HEK293 (cell line): ENCODE results near the gene VPS26B.

ENCODE experiments used
- CTCF ChIA-PET: fragments of 350-600 bp; formaldehyde crosslinking; extraction: SDS; loops from one replicate; lab custom pipeline; 2021; ENCODE audit warnings: antibody characterized with exemption; lab: Yijun Ruan, JAX
- POLR2A ChIA-PET: fragments of 300-600 bp; formaldehyde crosslinking; extraction: SDS; loops from one replicate; lab custom pipeline; 2020; ENCODE audit warnings: antibody characterized with exemption, inconsistent platforms; lab: Yijun Ruan, JAX
- H3K27ac ChIP-seq: fragments of 200-500 bp; sonication (Bioruptor generic); 2 replicates; pipeline ENCODE4 v1.5.1; 2014; ENCODE audit warnings: low read depth, low read length, control low read depth, inconsistent platforms; ENCODE audit errors: extremely low read depth
- H3K36me3 ChIP-seq, 2 experiments: fragments of 200-500 bp in 1 of 2; sonication (Bioruptor generic) in 1 of 2; 1 replicate in 1 of 2; 2 replicates in 1 of 2; pipeline ENCODE4 v1.5.1; 2014 to 2017; ENCODE audit warnings: inconsistent platforms in 2 of 2, low read length in 2 of 2; ENCODE audit not compliant: control insufficient read depth in 2 of 2, insufficient read depth in 1 of 2
- H3K4me1 ChIP-seq: fragments of 200-500 bp; sonication (Bioruptor generic); 2 replicates; pipeline ENCODE4 v1.5.1; 2014; ENCODE audit warnings: mild to moderate bottlenecking, low read length, inconsistent platforms; ENCODE audit not compliant: control insufficient read depth, insufficient read depth
- H3K4me3 ChIP-seq: 2 replicates; pipeline ENCODE4 v1.5.1; 2011; ENCODE audit warnings: low read depth, mild to moderate bottlenecking, control low read depth, low read length, moderate library complexity
- H3K9me3 ChIP-seq: fragments of 200-500 bp; sonication (Bioruptor generic); 2 replicates; pipeline ENCODE4 v1.5.1; 2014; ENCODE audit warnings: low read depth, low read length, inconsistent platforms; ENCODE audit not compliant: control insufficient read depth, insufficient read depth
- BCL11B ChIP-seq: fragments of 450-650 bp; formaldehyde crosslinking; IDR thresholded peaks from 2 replicates; pipeline ENCODE4 v1.5.1; 2016; ENCODE audit warnings: low read depth, missing biosample characterization, missing genetic modification characterization
- HOXA7 ChIP-seq: sonication (generic); formaldehyde crosslinking; IDR thresholded peaks from 2 replicates; pipeline ENCODE4 v1.8.1; 2022; ENCODE audit warnings: missing genetic modification reagents, borderline replicate concordance
- HOXC10 ChIP-seq: sonication (generic); formaldehyde crosslinking; IDR thresholded peaks from 2 replicates; pipeline ENCODE4 v1.8.1; 2023; ENCODE audit warnings: mild to moderate bottlenecking, missing genetic modification reagents
- KLF16 ChIP-seq: fragments of 450-650 bp; formaldehyde crosslinking; IDR thresholded peaks from 2 replicates; pipeline ENCODE4 v1.5.1; 2017; ENCODE audit warnings: missing biosample characterization, missing genetic modification characterization
- KLF9 ChIP-seq: fragments of 450-650 bp; formaldehyde crosslinking; IDR thresholded peaks from 2 replicates; pipeline ENCODE4 v1.5.1; 2016; ENCODE audit warnings: missing biosample characterization, missing genetic modification characterization, low read depth
- SCRT1 ChIP-seq: fragments of 450-650 bp; formaldehyde crosslinking; IDR thresholded peaks from 2 replicates; pipeline ENCODE4 v1.5.1; 2016; ENCODE audit warnings: missing biosample characterization, missing genetic modification characterization, borderline replicate concordance
- SP2 ChIP-seq: fragments of 450-650 bp; formaldehyde crosslinking; IDR thresholded peaks from 2 replicates; pipeline ENCODE4 v1.5.1; 2016; ENCODE audit warnings: missing biosample characterization, missing genetic modification characterization
- ZBTB1 ChIP-seq: fragments of 450-650 bp; formaldehyde crosslinking; IDR thresholded peaks from 2 replicates; pipeline ENCODE4 v1.5.1; 2016; ENCODE audit warnings: missing biosample characterization, missing genetic modification characterization
- ZBTB20 ChIP-seq: fragments of 450-650 bp; formaldehyde crosslinking; IDR thresholded peaks from 2 replicates; pipeline ENCODE4 v1.5.1; 2016; ENCODE audit warnings: missing biosample characterization, missing genetic modification characterization
- ZBTB21 ChIP-seq: fragments of 450-650 bp; formaldehyde crosslinking; IDR thresholded peaks from 2 replicates; pipeline ENCODE4 v1.5.1; 2017; ENCODE audit warnings: missing biosample characterization, missing genetic modification characterization
- ZFP3 ChIP-seq: fragments of 450-650 bp; formaldehyde crosslinking; IDR thresholded peaks from 2 replicates; pipeline ENCODE4 v1.5.1; 2016; ENCODE audit warnings: low read depth, missing biosample characterization, missing genetic modification characterization
- ZNF140 ChIP-seq: fragments of 450-650 bp; formaldehyde crosslinking; IDR thresholded peaks from 2 replicates; pipeline ENCODE4 v1.5.1; 2016; ENCODE audit warnings: missing biosample characterization, missing genetic modification characterization
- ZNF24 ChIP-seq: fragments of 450-650 bp; formaldehyde crosslinking; IDR thresholded peaks from 2 replicates; pipeline ENCODE4 v1.5.1; 2016; ENCODE audit warnings: missing biosample characterization, missing genetic modification characterization
- ZNF404 ChIP-seq: fragments of 450-650 bp; formaldehyde crosslinking; IDR thresholded peaks from 2 replicates; pipeline ENCODE4 v1.5.1; 2017; ENCODE audit warnings: missing biosample characterization, missing genetic modification characterization
- ZNF473 ChIP-seq: fragments of 450-650 bp; formaldehyde crosslinking; IDR thresholded peaks from 2 replicates; pipeline ENCODE4 v1.5.1; 2017; ENCODE audit warnings: missing biosample characterization, missing genetic modification characterization
- ZNF555 ChIP-seq: fragments of 450-650 bp; formaldehyde crosslinking; conservative IDR thresholded peaks from 2 replicates; pipeline ENCODE4 v1.5.1; 2017; ENCODE audit warnings: missing biosample characterization, mild to moderate bottlenecking, missing genetic modification characterization, inconsistent platforms
- ZNF558 ChIP-seq: fragments of 450-650 bp; formaldehyde crosslinking; IDR thresholded peaks from 2 replicates; pipeline ENCODE4 v1.5.1; 2016; ENCODE audit warnings: missing biosample characterization, missing genetic modification characterization
- ZNF621 ChIP-seq: fragments of 450-650 bp; formaldehyde crosslinking; IDR thresholded peaks from 2 replicates; pipeline ENCODE4 v1.5.1; 2017; ENCODE audit warnings: missing biosample characterization, missing genetic modification characterization
- ZNF658 ChIP-seq: fragments of 450-650 bp; formaldehyde crosslinking; IDR thresholded peaks from 2 replicates; pipeline ENCODE4; 2016; ENCODE audit warnings: missing biosample characterization, missing genetic modification characterization
- ZNF660 ChIP-seq: fragments of 450-650 bp; IDR thresholded peaks from 2 replicates; pipeline ENCODE4 v1.5.1; 2018; ENCODE audit warnings: missing biosample characterization, mild to moderate bottlenecking, missing genetic modification characterization
- ZNF664 ChIP-seq: fragments of 450-650 bp; formaldehyde crosslinking; IDR thresholded peaks from 2 replicates; pipeline ENCODE4 v1.5.1; 2016; ENCODE audit warnings: missing biosample characterization, missing genetic modification characterization
- ZNF707 ChIP-seq: fragments of 450-650 bp; formaldehyde crosslinking; IDR thresholded peaks from 2 replicates; pipeline ENCODE4 v1.5.1; 2016; ENCODE audit warnings: missing biosample characterization, missing genetic modification characterization
- ZNF76 ChIP-seq: fragments of 450-650 bp; formaldehyde crosslinking; IDR thresholded peaks from 2 replicates; pipeline ENCODE4; 2016; ENCODE audit warnings: low read depth, missing biosample characterization, missing genetic modification characterization, borderline replicate concordance
- ZNF776 ChIP-seq: fragments of 450-650 bp; formaldehyde crosslinking; IDR thresholded peaks from 2 replicates; pipeline ENCODE4 v1.5.0; 2017; ENCODE audit warnings: missing biosample characterization, missing genetic modification characterization, borderline replicate concordance
- ZNF777 ChIP-seq: fragments of 450-650 bp; formaldehyde crosslinking; IDR thresholded peaks from 2 replicates; pipeline ENCODE4 v1.5.1; 2017; ENCODE audit warnings: missing biosample characterization, missing genetic modification characterization, borderline replicate concordance
- TF ChIP-seq, protein P1 (sequence below): fragments of 450-650 bp; formaldehyde crosslinking; IDR thresholded peaks from 2 replicates; pipeline ENCODE4 v1.5.1; 2017; ENCODE audit warnings: missing biosample characterization, missing genetic modification characterization
- TF ChIP-seq, protein P2 (sequence below): fragments of 450-650 bp; formaldehyde crosslinking; IDR thresholded peaks from 2 replicates; pipeline ENCODE4 v1.5.1; 2016; ENCODE audit warnings: missing biosample characterization, missing genetic modification characterization, borderline replicate concordance
- TF ChIP-seq, protein P3 (sequence below): fragments of 450-650 bp; formaldehyde crosslinking; IDR thresholded peaks from 2 replicates; pipeline ENCODE4 v1.5.1; 2016; ENCODE audit warnings: missing biosample characterization, missing genetic modification characterization
- TF ChIP-seq, protein P4 (sequence below): fragments of 450-650 bp; formaldehyde crosslinking; IDR thresholded peaks from 2 replicates; pipeline ENCODE4 v1.5.1; 2016; ENCODE audit warnings: missing biosample characterization, missing genetic modification characterization
- TF ChIP-seq, protein P5 (sequence below): fragments of 450-650 bp; formaldehyde crosslinking; IDR thresholded peaks from 2 replicates; pipeline ENCODE4 v1.5.1; 2017; ENCODE audit warnings: missing biosample characterization, missing genetic modification characterization

The VPS26B gene

DNA sequence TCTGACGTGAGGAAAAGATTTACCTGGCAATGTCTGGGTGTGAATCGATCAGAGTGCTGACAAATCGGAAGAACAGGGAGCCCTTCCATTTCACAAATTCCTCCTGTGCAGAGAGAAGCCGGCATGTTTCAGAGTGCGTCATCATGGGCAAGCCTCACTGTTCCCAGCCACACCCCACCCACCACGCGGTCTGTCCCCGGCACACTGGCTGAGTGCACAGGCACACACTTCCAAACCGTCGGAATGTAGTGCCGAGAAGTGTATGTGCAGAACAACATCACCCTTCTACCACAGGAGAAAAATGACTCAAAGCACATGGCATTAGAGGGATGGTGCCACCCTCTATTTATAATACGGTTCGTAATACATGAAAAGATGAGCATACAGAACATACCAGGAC, 48.2 kb upstream of the VPS26B start:
- POLR2A ChIA-PET, result no interaction called here
- CTCF ChIA-PET, result interaction anchor here (0.8 kb wide), 1 partner anchor 11 kb away, joined by 6 read pairs; no protein-coding TSS in a partner anchor
- TF ChIP-seq ZNF621 (tag by site-specific recombination), result no peak
- no peak for TF ChIP-seq KLF16 (tag by site-specific recombination)
- TF ChIP-seq HOXC10, result no peak
- no peak for TF ChIP-seq ZNF473 (tag by site-specific recombination)
- TF ChIP-seq, protein P1, sequence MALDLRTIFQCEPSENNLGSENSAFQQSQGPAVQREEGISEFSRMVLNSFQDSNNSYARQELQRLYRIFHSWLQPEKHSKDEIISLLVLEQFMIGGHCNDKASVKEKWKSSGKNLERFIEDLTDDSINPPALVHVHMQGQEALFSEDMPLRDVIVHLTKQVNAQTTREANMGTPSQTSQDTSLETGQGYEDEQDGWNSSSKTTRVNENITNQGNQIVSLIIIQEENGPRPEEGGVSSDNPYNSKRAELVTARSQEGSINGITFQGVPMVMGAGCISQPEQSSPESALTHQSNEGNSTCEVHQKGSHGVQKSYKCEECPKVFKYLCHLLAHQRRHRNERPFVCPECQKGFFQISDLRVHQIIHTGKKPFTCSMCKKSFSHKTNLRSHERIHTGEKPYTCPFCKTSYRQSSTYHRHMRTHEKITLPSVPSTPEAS (tag by site-specific recombination), result no peak
- TF ChIP-seq SCRT1 (tag by site-specific recombination), result no peak
- TF ChIP-seq ZNF558 (tag by site-specific recombination), result no peak
- TF ChIP-seq ZNF707 (tag by site-specific recombination), result no peak
- TF ChIP-seq, protein P2, sequence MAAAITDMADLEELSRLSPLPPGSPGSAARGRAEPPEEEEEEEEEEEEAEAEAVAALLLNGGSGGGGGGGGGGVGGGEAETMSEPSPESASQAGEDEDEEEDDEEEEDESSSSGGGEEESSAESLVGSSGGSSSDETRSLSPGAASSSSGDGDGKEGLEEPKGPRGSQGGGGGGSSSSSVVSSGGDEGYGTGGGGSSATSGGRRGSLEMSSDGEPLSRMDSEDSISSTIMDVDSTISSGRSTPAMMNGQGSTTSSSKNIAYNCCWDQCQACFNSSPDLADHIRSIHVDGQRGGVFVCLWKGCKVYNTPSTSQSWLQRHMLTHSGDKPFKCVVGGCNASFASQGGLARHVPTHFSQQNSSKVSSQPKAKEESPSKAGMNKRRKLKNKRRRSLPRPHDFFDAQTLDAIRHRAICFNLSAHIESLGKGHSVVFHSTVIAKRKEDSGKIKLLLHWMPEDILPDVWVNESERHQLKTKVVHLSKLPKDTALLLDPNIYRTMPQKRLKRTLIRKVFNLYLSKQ (tag by site-specific recombination), result no peak
- no peak for TF ChIP-seq ZNF776 (tag by site-specific recombination)
- TF ChIP-seq, protein P3, sequence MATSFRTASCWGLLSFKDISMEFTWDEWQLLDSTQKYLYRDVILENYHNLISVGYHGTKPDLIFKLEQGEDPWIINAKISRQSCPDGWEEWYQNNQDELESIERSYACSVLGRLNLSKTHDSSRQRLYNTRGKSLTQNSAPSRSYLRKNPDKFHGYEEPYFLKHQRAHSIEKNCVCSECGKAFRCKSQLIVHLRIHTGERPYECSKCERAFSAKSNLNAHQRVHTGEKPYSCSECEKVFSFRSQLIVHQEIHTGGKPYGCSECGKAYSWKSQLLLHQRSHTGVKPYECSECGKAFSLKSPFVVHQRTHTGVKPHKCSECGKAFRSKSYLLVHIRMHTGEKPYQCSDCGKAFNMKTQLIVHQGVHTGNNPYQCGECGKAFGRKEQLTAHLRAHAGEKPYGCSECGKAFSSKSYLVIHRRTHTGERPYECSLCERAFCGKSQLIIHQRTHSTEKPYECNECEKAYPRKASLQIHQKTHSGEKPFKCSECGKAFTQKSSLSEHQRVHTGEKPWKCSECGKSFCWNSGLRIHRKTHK (tag by site-specific recombination), result no peak
- TF ChIP-seq ZNF664 (tag by site-specific recombination), result no peak
- TF ChIP-seq KLF9 (tag by site-specific recombination), result no peak
- TF ChIP-seq ZNF404 (tag by site-specific recombination), result no peak
- no peak for TF ChIP-seq ZNF555 (tag by site-specific recombination)
- TF ChIP-seq ZNF76 (tag by site-specific recombination), result no peak
- no peak for TF ChIP-seq ZBTB20 (tag by site-specific recombination)
- TF ChIP-seq ZNF24 (tag by site-specific recombination), result no peak
- no peak for TF ChIP-seq ZBTB1 (tag by site-specific recombination)
- TF ChIP-seq, protein P4, sequence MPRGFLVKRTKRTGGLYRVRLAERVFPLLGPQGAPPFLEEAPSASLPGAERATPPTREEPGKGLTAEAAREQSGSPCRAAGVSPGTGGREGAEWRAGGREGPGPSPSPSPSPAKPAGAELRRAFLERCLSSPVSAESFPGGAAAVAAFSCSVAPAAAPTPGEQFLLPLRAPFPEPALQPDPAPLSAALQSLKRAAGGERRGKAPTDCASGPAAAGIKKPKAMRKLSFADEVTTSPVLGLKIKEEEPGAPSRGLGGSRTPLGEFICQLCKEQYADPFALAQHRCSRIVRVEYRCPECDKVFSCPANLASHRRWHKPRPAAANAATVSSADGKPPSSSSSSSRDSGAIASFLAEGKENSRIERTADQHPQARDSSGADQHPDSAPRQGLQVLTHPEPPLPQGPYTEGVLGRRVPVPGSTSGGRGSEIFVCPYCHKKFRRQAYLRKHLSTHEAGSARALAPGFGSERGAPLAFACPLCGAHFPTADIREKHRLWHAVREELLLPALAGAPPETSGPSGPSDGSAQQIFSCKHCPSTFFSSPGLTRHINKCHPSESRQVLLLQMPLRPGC (tag by site-specific recombination), result no peak

DNA sequence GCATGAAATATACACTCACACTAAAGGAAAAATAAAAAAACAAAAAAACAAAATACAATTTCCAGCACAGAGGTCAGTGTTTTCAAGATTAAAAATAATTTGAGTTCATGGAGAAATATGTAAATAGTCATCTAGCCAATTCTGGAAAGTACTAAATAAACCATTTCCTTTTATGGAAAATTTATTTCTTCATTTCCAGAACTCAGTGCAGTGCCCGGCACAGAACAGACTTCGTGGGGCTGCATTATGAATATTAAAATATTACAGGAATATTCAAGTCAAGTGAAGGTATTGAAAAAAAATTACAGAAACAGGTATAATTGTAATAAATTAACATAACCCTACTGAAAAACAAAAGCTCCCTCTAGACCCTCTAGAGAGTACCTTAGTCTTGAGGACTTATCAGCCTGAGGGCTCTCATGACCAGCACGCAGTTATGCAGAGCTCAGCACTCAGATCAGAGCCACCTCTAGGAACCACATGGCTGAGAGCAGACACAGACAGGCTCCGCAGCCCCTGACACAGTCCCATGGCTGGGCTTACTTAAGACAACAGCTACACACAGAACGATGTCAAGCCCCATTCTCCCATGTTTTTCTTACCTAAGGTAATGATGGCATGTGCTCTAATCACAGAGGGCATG, 46.3 kb upstream of the VPS26B start:
- no peak overlapping the region for H3K4me3 ChIP-seq
- H3K27ac ChIP-seq, result no peak overlapping the region
- POLR2A ChIA-PET, result no interaction called here
- H3K4me1 ChIP-seq, result no peaks in the 10 kb centered on the region
- H3K9me3 ChIP-seq, result no peaks in the 10 kb centered on the region
- H3K36me3 ChIP-seq, result peaks cover 10 to 98% of the 10 kb centered on the region in 2 experiments
- CTCF ChIA-PET, result no interaction called here
- no peak for TF ChIP-seq BCL11B
- no peak for TF ChIP-seq SP2 (tag by site-specific recombination)
- no peak for TF ChIP-seq ZNF777 (tag by site-specific recombination)
- TF ChIP-seq ZBTB21 (tag by site-specific recombination), result no peak
- TF ChIP-seq, protein P5, sequence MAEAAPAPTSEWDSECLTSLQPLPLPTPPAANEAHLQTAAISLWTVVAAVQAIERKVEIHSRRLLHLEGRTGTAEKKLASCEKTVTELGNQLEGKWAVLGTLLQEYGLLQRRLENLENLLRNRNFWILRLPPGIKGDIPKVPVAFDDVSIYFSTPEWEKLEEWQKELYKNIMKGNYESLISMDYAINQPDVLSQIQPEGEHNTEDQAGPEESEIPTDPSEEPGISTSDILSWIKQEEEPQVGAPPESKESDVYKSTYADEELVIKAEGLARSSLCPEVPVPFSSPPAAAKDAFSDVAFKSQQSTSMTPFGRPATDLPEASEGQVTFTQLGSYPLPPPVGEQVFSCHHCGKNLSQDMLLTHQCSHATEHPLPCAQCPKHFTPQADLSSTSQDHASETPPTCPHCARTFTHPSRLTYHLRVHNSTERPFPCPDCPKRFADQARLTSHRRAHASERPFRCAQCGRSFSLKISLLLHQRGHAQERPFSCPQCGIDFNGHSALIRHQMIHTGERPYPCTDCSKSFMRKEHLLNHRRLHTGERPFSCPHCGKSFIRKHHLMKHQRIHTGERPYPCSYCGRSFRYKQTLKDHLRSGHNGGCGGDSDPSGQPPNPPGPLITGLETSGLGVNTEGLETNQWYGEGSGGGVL (tag by site-specific recombination), result no peak
- TF ChIP-seq ZNF658 (tag by site-specific recombination), result no peak
- TF ChIP-seq ZNF660 (tag by site-specific recombination), result no peak
- no peak for TF ChIP-seq KLF16 (tag by site-specific recombination)
- TF ChIP-seq HOXA7 (CRISPR knock-in tag), result no peak
- TF ChIP-seq ZFP3, result no peak
- TF ChIP-seq ZNF140 (tag by site-specific recombination), result no peak

More for the DNA sequence above, 48.2 kb upstream of the VPS26B start:
- Histone ChIP-seq H3K27ac (no peak overlapping the region), H3K36me3 (peaks cover 17 to 98% of the 10 kb centered on the region in 2 experiments), H3K4me1 (no peaks in the 10 kb centered on the region), H3K4me3 (no peak overlapping the region), H3K9me3 (no peaks in the 10 kb centered on the region)
